OCI-LY1 (cell line): ENCODE measurements around the gene TTC16.

Source experiments
- CTCF ChIP-seq: fragments of 200-600 bp; sonication (generic), shearing (Covaris generic); IDR thresholded peaks from 2 replicates; pipeline ENCODE4 v1.5.1; 2017; ENCODE audit warnings: mild to moderate bottlenecking, antibody characterized with exemption, low read length, moderate library complexity, mixed read lengths
- EZH2 ChIP-seq: fragments of 200-600 bp; sonication (generic), shearing (Covaris generic); IDR thresholded peaks from 2 replicates; pipeline ENCODE4 v1.8.0; 2017; ENCODE audit warnings: borderline replicate concordance, mixed run types, mild to moderate bottlenecking, antibody characterized with exemption, low read length, moderate library complexity, mixed read lengths

DNA sequence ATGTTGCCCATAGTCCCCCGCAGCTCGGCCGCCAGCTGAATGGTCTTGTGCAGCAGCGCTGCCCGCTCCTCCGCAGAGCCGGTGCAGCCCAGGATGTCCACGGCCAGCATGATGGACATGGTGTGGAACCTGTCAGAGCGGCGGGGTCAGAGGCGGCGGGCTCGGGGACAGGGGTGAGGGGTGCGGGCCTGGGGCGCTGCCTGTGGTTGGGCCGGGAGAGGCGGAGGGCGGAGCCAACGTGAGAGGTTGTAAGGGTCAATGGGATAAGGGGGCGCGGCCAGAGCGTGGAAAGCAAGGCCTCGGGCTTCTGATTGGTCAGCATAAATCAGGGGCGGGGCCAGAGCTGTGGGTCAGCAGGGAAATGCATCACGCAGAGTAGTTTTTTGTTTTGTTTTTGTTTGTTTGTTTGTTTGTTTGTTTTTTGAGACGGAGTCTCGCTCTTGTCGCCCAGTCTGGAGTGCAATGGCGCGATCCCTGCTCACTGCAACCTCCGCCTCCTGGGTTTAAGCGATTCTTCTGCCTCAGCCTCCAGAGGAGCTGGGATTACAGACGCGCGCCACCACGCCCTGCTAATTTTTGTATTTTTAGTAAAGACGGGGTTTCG, 26.1 kb downstream of the TTC16 start:
- TF ChIP-seq CTCF (no peak), EZH2 (no peak)
